NT2/D1 (cell line): ENCODE results near the gene CTNND1.
"Not testable (repeated sequence)": the region's sequence is repeated elsewhere in the genome, so short reads cannot be mapped to it uniquely, and the experiment has no call there.

Experiments used
- DNase-seq: peaks from one replicate; pipeline ENCODE4 v3.0.0-alpha.2; 2011; ENCODE audit warnings: low read depth, low spot score
- H3K27me3 ChIP-seq: 2 replicates; pipeline ENCODE4 v1.6.0; 2011; ENCODE audit warnings: mild to moderate bottlenecking; ENCODE audit not compliant: insufficient read length, insufficient read depth
- H3K36me3 ChIP-seq: 2 replicates; pipeline ENCODE4 v1.6.1; 2011; ENCODE audit warnings: mild to moderate bottlenecking, low read length, mixed read lengths; ENCODE audit not compliant: insufficient read depth, insufficient read length
- H3K4me1 ChIP-seq: 2 replicates; pipeline ENCODE4 v1.5.1; 2011; ENCODE audit not compliant: insufficient read depth, insufficient read length
- H3K4me3 ChIP-seq: 2 replicates; pipeline ENCODE4 v1.5.1; 2011; ENCODE audit warnings: low read depth; ENCODE audit not compliant: insufficient read length
- H3K9ac ChIP-seq: 2 replicates; pipeline ENCODE4 v1.6.0; 2011; ENCODE audit warnings: low read depth; ENCODE audit not compliant: insufficient read length
- H3K9me3 ChIP-seq: 2 replicates; pipeline ENCODE4 v1.5.1; 2011; ENCODE audit warnings: mild to moderate bottlenecking, low read length; ENCODE audit not compliant: insufficient read depth
- SUZ12 ChIP-seq: IDR thresholded peaks from 2 replicates; pipeline ENCODE4 v1.6.1; 2011; ENCODE audit not compliant: insufficient read length, insufficient read depth; ENCODE audit errors: extremely low read depth
- YY1 ChIP-seq: IDR thresholded peaks from 2 replicates; pipeline ENCODE4 v1.6.1; 2011; ENCODE audit not compliant: insufficient read length, insufficient read depth
- ZNF274 ChIP-seq: IDR thresholded peaks from 2 replicates; pipeline ENCODE4 v1.6.1; 2011; ENCODE audit warnings: mild to moderate bottlenecking, low read depth, low read length

Gene CTNND1, protein sequence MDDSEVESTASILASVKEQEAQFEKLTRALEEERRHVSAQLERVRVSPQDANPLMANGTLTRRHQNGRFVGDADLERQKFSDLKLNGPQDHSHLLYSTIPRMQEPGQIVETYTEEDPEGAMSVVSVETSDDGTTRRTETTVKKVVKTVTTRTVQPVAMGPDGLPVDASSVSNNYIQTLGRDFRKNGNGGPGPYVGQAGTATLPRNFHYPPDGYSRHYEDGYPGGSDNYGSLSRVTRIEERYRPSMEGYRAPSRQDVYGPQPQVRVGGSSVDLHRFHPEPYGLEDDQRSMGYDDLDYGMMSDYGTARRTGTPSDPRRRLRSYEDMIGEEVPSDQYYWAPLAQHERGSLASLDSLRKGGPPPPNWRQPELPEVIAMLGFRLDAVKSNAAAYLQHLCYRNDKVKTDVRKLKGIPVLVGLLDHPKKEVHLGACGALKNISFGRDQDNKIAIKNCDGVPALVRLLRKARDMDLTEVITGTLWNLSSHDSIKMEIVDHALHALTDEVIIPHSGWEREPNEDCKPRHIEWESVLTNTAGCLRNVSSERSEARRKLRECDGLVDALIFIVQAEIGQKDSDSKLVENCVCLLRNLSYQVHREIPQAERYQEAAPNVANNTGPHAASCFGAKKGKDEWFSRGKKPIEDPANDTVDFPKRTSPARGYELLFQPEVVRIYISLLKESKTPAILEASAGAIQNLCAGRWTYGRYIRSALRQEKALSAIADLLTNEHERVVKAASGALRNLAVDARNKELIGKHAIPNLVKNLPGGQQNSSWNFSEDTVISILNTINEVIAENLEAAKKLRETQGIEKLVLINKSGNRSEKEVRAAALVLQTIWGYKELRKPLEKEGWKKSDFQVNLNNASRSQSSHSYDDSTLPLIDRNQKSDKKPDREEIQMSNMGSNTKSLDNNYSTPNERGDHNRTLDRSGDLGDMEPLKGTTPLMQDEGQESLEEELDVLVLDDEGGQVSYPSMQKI

DNA sequence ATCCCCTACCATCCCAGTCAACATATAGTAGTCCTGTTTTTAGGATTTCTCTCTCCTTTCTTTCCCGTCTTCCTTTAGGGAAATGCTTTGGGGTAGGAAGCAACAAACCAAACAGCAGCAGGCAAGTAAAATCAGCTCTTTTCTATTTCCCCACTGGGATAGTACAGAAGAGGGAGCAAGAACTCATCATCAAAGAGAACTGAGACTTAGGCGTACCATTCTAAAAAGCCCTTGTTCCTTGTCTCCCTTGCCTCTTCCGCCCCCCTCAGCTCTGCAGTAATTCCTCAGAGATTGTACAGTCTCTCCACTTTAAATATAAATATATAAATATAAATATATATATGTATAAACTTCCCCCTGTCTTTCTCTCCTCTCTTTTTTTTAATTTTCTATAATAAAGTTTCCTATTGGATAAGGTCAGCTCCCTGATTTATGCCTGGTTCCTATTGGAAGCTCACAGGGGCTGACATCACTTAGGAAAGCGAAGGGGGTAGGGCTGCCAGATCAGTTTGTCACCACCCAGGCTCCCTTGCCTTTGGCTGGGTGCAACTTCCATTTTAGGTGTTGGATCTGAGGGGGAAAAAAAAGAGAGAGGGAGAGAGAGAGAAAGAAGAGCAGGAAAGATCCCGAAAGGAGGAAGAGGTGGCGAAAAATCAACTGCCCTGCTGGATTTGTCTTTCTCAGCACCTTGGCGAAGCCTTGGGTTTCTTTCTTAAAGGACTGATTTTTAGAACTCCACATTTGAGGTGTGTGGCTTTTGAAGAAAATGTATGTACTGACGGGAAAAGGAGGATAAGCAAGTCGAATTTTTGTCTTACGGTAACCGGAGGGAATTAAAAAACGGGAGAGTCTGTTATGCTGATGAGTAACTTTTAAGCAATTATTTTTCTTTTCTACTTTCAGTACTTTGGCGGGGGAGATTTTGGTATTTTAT, at the start of gene CTNND1:
Gene CTNND1 (plus strand): TSS at position 502 of the 934 bp plus-strand sequence. CDS start 29,677 bp downstream, outside the sequence.
- Histone ChIP-seq H3K4me1 (peaks cover 5% of the 10 kb centered on the region), H3K4me3 (peak within 1 kb of the TSS; percentile 60), H3K27me3 (no peaks in the 10 kb centered on the region), H3K9me3 (no peaks in the 10 kb centered on the region), H3K36me3 (peaks cover 17% of the 10 kb centered on the region), H3K9ac (peak within 1 kb of the TSS; percentile 90)
- TF ChIP-seq SUZ12 (no peak), YY1 (peak; percentile 30)
- peak; percentile 93 for DNase-seq

- Histone ChIP-seq H3K36me3 (peaks cover 32% of the 10 kb centered on the region), H3K4me1 (no peaks in the 10 kb centered on the region), H3K4me3 (peak within 1 kb of the TSS; percentile 98), H3K9ac (peak within 1 kb of the TSS; percentile 97), H3K9me3 (peaks cover 15% of the 10 kb centered on the region; the same call in 1 of the 2 replicates), H3K27me3 (no peaks in the 10 kb centered on the region)
- DNase-seq = peak; percentile 97
- TF ChIP-seq YY1 (peak; percentile 85), ZNF274 (no peak), SUZ12 (no peak)
These were observed 49.1 kb upstream of the CTNND1 start, which contains the start of gene TMX2 for GRCh38 chr11:57712256-57713150. Gene TMX2 (plus strand): TSS chr11:57712593. CDS start chr11:57712619, 26 bp downstream.

DNA sequence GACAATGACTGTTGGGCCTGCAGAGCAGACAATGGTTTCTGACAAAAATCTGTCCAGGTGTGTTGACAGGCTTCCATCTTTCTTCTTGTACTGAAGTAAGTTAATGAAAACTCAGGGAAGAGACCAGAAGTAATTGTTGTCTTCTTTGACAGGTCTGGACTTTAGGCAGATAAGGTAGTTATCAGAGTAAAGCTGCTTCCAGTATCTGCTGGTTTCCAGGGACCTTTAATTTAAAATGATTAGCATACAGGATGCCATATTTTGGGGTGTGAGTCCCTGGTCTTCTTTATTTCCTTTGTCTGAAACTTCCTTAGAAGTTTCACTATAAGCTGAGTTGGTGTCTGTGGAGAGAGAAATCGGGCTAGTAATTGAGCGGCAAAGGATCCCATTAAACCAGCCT, 47.8 kb upstream of the CTNND1 start:
- DNase-seq = no peak
- TF ChIP-seq SUZ12 = no peak
- no peak for TF ChIP-seq ZNF274
- no peak for TF ChIP-seq YY1
- H3K4me3 ChIP-seq = peak overlapping the region; percentile 98
- peaks cover 31% of the 10 kb centered on the region for H3K36me3 ChIP-seq
- H3K4me1 ChIP-seq = no peaks in the 10 kb centered on the region
- H3K9me3 ChIP-seq = peaks cover 23% of the 10 kb centered on the region; the same call in 1 of the 2 replicates
- H3K27me3 ChIP-seq = no peaks in the 10 kb centered on the region
- no peak overlapping the region for H3K9ac ChIP-seq

DNA sequence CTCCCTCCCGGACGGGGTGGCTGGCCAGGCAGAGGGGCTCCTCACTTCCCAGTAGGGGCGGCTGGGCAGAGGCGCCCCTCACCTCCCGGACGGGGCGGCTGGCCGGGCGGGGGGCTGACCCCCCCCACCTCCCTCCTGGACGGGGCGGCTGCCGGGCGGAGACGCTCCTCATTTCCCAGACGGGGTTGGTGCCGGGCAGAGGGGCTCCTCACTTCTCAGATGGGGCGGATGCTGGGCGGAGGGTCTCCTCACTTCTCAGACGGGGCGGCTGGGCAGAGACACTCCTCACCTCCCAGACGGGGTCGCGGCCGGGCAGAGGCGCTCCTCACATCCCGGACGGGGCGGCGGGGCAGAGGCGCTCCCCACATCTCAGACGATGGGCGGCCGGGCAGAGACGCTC, 44.9 kb upstream of the CTNND1 start:
- not testable (repeated sequence) for H3K4me3 ChIP-seq, DNase-seq, H3K9ac ChIP-seq, H3K27me3 ChIP-seq, H3K4me1 ChIP-seq
- peaks cover 23% of the 10 kb centered on the region; the same call in 1 of the 2 replicates for H3K9me3 ChIP-seq
- H3K36me3 ChIP-seq = peaks cover 46% of the 10 kb centered on the region

- no peaks in the 10 kb centered on the region for H3K27me3 ChIP-seq
- H3K4me3 ChIP-seq = no peak overlapping the region
- TF ChIP-seq YY1 (no peak), ZNF274 (no peak), SUZ12 (no peak)
- H3K36me3 ChIP-seq = peaks cover 31% of the 10 kb centered on the region
- no peak overlapping the region for H3K9ac ChIP-seq
- DNase-seq = no peak
- H3K9me3 ChIP-seq = no peaks in the 10 kb centered on the region
- no peaks in the 10 kb centered on the region for H3K4me1 ChIP-seq
These were observed 34.4 kb upstream of the CTNND1 start for GRCh38 chr11:57727185-57727584.

- H3K9ac ChIP-seq = no peak overlapping the region
- no peaks in the 10 kb centered on the region for H3K27me3 ChIP-seq
- TF ChIP-seq SUZ12 = no peak
- TF ChIP-seq YY1 = no peak
- TF ChIP-seq ZNF274 = no peak
- DNase-seq = no peak
- H3K9me3 ChIP-seq = no peaks in the 10 kb centered on the region
- peaks cover 3% of the 10 kb centered on the region for H3K4me1 ChIP-seq
- H3K36me3 ChIP-seq = peaks cover 30% of the 10 kb centered on the region
- no peak overlapping the region for H3K4me3 ChIP-seq
These were observed 32.8 kb upstream of the CTNND1 start for GRCh38 chr11:57728829-57729228.
